H9 (cell line): ENCODE measurements around the gene CARD19. TPM values are rescaled to one million over a fixed set of nuclear protein-coding genes. Genes with fewer than 3 reads are reported as not detected.
A peak's percentile ranks its signal among the peaks of the same experiment; 100 is the strongest.

Experiments used
- DNase-seq: peaks from one replicate; pipeline ENCODE4 v3.0.0-alpha.2; 2017
- H2AFZ ChIP-seq: one replicate; pipeline ENCODE4 v1.6.1; 2013; ENCODE audit warnings: mild to moderate bottlenecking, low read length, control low read depth, moderate library complexity
- H2AK5ac ChIP-seq: 2 replicates; pipeline ENCODE4 v1.6.1; 2013; ENCODE audit warnings: low read length, control low read depth, mixed read lengths; ENCODE audit not compliant: insufficient read length
- H2BK120ac ChIP-seq: one replicate; pipeline ENCODE4 v1.6.1; 2013; ENCODE audit warnings: low read depth, mild to moderate bottlenecking, low read length, control low read depth, inconsistent platforms; ENCODE audit not compliant: poor library complexity, severe bottlenecking
- H2BK12ac ChIP-seq: 2 replicates; pipeline ENCODE4 v1.6.1; 2013; ENCODE audit warnings: low read length, control low read depth, mixed read lengths, low read depth; ENCODE audit not compliant: insufficient read length
- H2BK15ac ChIP-seq: 2 replicates; pipeline ENCODE4 v1.6.1; 2013; ENCODE audit warnings: low read depth, low read length, control low read depth
- H2BK20ac ChIP-seq: one replicate; pipeline ENCODE4 v1.6.1; 2013; ENCODE audit warnings: low read depth, mild to moderate bottlenecking, low read length, control low read depth, inconsistent platforms; ENCODE audit not compliant: poor library complexity, severe bottlenecking
- H2BK5ac ChIP-seq: 2 replicates; pipeline ENCODE4 v1.6.1; 2013; ENCODE audit warnings: low read length, control low read depth, mixed read lengths; ENCODE audit not compliant: insufficient read length
- H3K14ac ChIP-seq: 2 replicates; pipeline ENCODE4 v1.6.1; 2013; ENCODE audit warnings: low read length, control low read depth; ENCODE audit not compliant: insufficient read depth
- H3K18ac ChIP-seq: 2 replicates; pipeline ENCODE4 v1.6.1; 2013; ENCODE audit warnings: low read depth, mild to moderate bottlenecking, mixed read lengths, low read length, control low read depth; ENCODE audit not compliant: insufficient read length
- H3K23ac ChIP-seq: 2 replicates; pipeline ENCODE4 v1.6.1; 2013; ENCODE audit warnings: low read length, control low read depth, mixed read lengths, low read depth; ENCODE audit not compliant: insufficient read length
- H3K23me2 ChIP-seq: 2 replicates; pipeline ENCODE4 v1.6.1; 2013; ENCODE audit warnings: low read depth, mild to moderate bottlenecking, mixed read lengths, low read length, control low read depth; ENCODE audit not compliant: insufficient read length, poor library complexity, severe bottlenecking
- H3K27ac ChIP-seq: 2 replicates; pipeline ENCODE4 v1.5.1; 2013; ENCODE audit warnings: low read length, control low read depth, mixed read lengths, low read depth; ENCODE audit not compliant: insufficient read length
- H3K27me3 ChIP-seq: 2 replicates; pipeline ENCODE4 v1.6.1; 2013; ENCODE audit warnings: low read length, control low read depth, inconsistent platforms; ENCODE audit not compliant: insufficient read depth
- H3K4ac ChIP-seq: 2 replicates; pipeline ENCODE4 v1.6.1; 2013; ENCODE audit warnings: low read depth, mild to moderate bottlenecking, control low read depth, inconsistent platforms, low read length, moderate library complexity
- H3K4me1 ChIP-seq: 2 replicates; pipeline ENCODE4 v1.6.1; 2013; ENCODE audit warnings: low read length, control low read depth, inconsistent platforms; ENCODE audit not compliant: insufficient read depth
- H3K4me2 ChIP-seq: 2 replicates; pipeline ENCODE4 v1.6.1; 2013; ENCODE audit warnings: low read length, control low read depth, mixed read lengths; ENCODE audit not compliant: insufficient read length, insufficient read depth
- H3K56ac ChIP-seq: 2 replicates; pipeline ENCODE4 v1.6.1; 2013; ENCODE audit warnings: low read depth, mild to moderate bottlenecking, mixed read lengths, low read length, control low read depth; ENCODE audit not compliant: insufficient read length
- H3K79me1 ChIP-seq: 2 replicates; pipeline ENCODE4 v1.6.1; 2013; ENCODE audit warnings: low read depth, mild to moderate bottlenecking, moderate library complexity, low read length, control low read depth, inconsistent platforms; ENCODE audit not compliant: insufficient read depth, poor library complexity, severe bottlenecking
- H3K79me2 ChIP-seq: 2 replicates; pipeline ENCODE4 v1.6.1; 2013; ENCODE audit warnings: low read length, control low read depth, inconsistent platforms; ENCODE audit not compliant: insufficient read depth
- H3K9ac ChIP-seq: 2 replicates; pipeline ENCODE4 v1.6.1; 2013; ENCODE audit warnings: low read length, control low read depth, mixed read lengths; ENCODE audit not compliant: insufficient read length; ENCODE audit errors: extremely low read depth
- H3K9me3 ChIP-seq: one replicate; pipeline ENCODE4 v1.6.1; 2013; ENCODE audit warnings: low read depth, low read length, inconsistent platforms; ENCODE audit not compliant: control insufficient read depth
- H3T11ph ChIP-seq: one replicate; pipeline ENCODE4 v1.6.1; 2013; ENCODE audit warnings: mild to moderate bottlenecking, low read length, control low read depth, inconsistent platforms
- H4K20me1 ChIP-seq: one replicate; pipeline ENCODE4 v1.6.1; 2013; ENCODE audit not compliant: control insufficient read depth, insufficient read length, insufficient read depth
- H4K5ac ChIP-seq: 2 replicates; pipeline ENCODE4 v1.6.1; 2013; ENCODE audit warnings: low read depth, mild to moderate bottlenecking, mixed read lengths, low read length, control low read depth; ENCODE audit not compliant: insufficient read length
- H4K8ac ChIP-seq: replicated peaks from 2 replicates; pipeline ENCODE4 v1.6.1; 2013; ENCODE audit warnings: low read length, control low read depth, mixed read lengths, low read depth; ENCODE audit not compliant: insufficient read length
- H4K91ac ChIP-seq: 2 replicates; pipeline ENCODE4 v1.6.1; 2013; ENCODE audit warnings: low read depth, mild to moderate bottlenecking, moderate library complexity, mixed read lengths, low read length, control low read depth; ENCODE audit not compliant: insufficient read length
- H3K27ac Mint-ChIP-seq, 3 experiments: 2 replicates in 2 of 3; 3 replicates in 1 of 3; pipeline ENCODE4 v1.8.0; 2020 to 2021; ENCODE audit warnings: mixed read lengths in 3 of 3, mild to moderate bottlenecking in 1 of 3, moderate library complexity in 1 of 3
- H3K27me3 Mint-ChIP-seq: 2 replicates; pipeline ENCODE4 v1.8.0; 2021; ENCODE audit warnings: low read depth, mild to moderate bottlenecking, moderate library complexity, mixed read lengths
- H3K36me3 Mint-ChIP-seq, 3 experiments: 2 replicates in 2 of 3; 3 replicates in 1 of 3; pipeline ENCODE4 v1.8.0; 2020 to 2021; ENCODE audit warnings: low read depth in 3 of 3, mixed read lengths in 3 of 3; ENCODE audit not compliant: insufficient read depth in 1 of 3
- H3K4me1 Mint-ChIP-seq, 2 experiments: 2 replicates each; pipeline ENCODE4 v1.8.0; 2020; ENCODE audit warnings: mixed read lengths in 2 of 2
- H3K4me3 Mint-ChIP-seq, 2 experiments: 2 replicates in 1 of 2; 3 replicates in 1 of 2; pipeline ENCODE4 v1.8.0; 2020 to 2021; ENCODE audit warnings: mild to moderate bottlenecking in 2 of 2, mixed read lengths in 2 of 2, moderate library complexity in 1 of 2
- H3K9me3 Mint-ChIP-seq, 2 experiments: 2 replicates in 1 of 2; 3 replicates in 1 of 2; pipeline ENCODE4 v1.8.0; 2020; ENCODE audit warnings: mild to moderate bottlenecking in 2 of 2, mixed read lengths in 2 of 2, moderate library complexity in 1 of 2
- CTCF ChIP-seq: fragments of 200-600 bp; sonication (generic); conservative IDR thresholded peaks from 3 replicates; pipeline ENCODE4 v1.8.0; 2021; ENCODE audit warnings: antibody characterized with exemption, mild to moderate bottlenecking
- WGBS: extraction: QIAGEN DNeasy Blood & Tissue Kit; methylation state at CpG from one replicate; pipeline ENCODE4 v1.1.7; 2013; ENCODE audit warnings: missing lambda C conversion rate, low lambda C conversion rate, mixed read lengths; ENCODE audit not compliant: insufficient read length; ENCODE audit errors: extremely low coverage; 5-methylcytosine and 5-hydroxymethylcytosine counted together
- total RNA-seq: library from RNA; stranded (reverse); gene quantifications from 2 replicates; pipeline ENCODE4 v1.2.1, GENCODE V29; 2021

The CARD19 gene
- total RNA-seq, 1 experiment from 2014 or later: 21.4 TPM

- WGBS: no CpG with 5 or more reads among the region's 5 CpGs
- Mint-ChIP-seq H3K9me3 (no peaks in the 10 kb centered on the region), H3K36me3 (peaks cover 0 to 5% (median 3%) of the 10 kb centered on the region in 3 experiments; a peak in 4 of 7 replicates), H3K4me1 (peaks cover 18 to 24% of the 10 kb centered on the region in 2 experiments), H3K4me3 (no peak overlapping the region), H3K27ac (peak overlapping the region in 2 of 3 experiments; percentile 62 to 81; a peak in 1 of 7 replicates), H3K27me3 (no peaks in the 10 kb centered on the region; the same call in 1 of the 2 replicates)
- DNase-seq: no peak
- no peaks in the 10 kb centered on the region for H3K27me3 ChIP-seq
- H3T11ph ChIP-seq: no peak overlapping the region
- no peak overlapping the region for H2AK5ac ChIP-seq
- no peaks in the 10 kb centered on the region for H3K9me3 ChIP-seq
- H3K4ac ChIP-seq: no peak overlapping the region
- H3K4me2 ChIP-seq: no peak overlapping the region
- no peaks in the 10 kb centered on the region for H3K23me2 ChIP-seq
- no peak overlapping the region for H2BK12ac ChIP-seq
- no peak overlapping the region for H2BK120ac ChIP-seq
- no peaks in the 10 kb centered on the region for H3K79me2 ChIP-seq
- TF ChIP-seq CTCF: no peak
- H3K4me1 ChIP-seq: no peaks in the 10 kb centered on the region
- no peak overlapping the region for H2BK15ac ChIP-seq
- no peak overlapping the region for H2BK20ac ChIP-seq
- H3K18ac ChIP-seq: no peak overlapping the region
- H4K91ac ChIP-seq: no peak overlapping the region
- H3K27ac ChIP-seq: no peak overlapping the region
- H3K9ac ChIP-seq: no peak overlapping the region
- H2AFZ ChIP-seq: no peak overlapping the region
- no peak overlapping the region for H2BK5ac ChIP-seq
- H3K23ac ChIP-seq: no peak overlapping the region
- no peaks in the 10 kb centered on the region for H4K20me1 ChIP-seq
- H3K14ac ChIP-seq: peak overlapping the region; percentile 30; the same call in 1 of the 2 replicates
- H4K5ac ChIP-seq: no peak overlapping the region
- H4K8ac ChIP-seq: no peak overlapping the region
- H3K56ac ChIP-seq: no peak overlapping the region
- H3K79me1 ChIP-seq: no peaks in the 10 kb centered on the region
Observed at GRCh38 chr9:93114984-93115335, 18.9 kb downstream of the CARD19 start.
